ENCODE results near the gene SHE. TPM values are rescaled to one million over a fixed set of nuclear protein-coding genes. Genes with fewer than 3 reads are reported as not detected.
"Not testable (repeated sequence)": the region's sequence is repeated elsewhere in the genome, so short reads cannot be mapped to it uniquely, and the experiment has no call there.

Gene SHE
- total RNA-seq, 2 experiments from 2014 or later: not detected

DNA sequence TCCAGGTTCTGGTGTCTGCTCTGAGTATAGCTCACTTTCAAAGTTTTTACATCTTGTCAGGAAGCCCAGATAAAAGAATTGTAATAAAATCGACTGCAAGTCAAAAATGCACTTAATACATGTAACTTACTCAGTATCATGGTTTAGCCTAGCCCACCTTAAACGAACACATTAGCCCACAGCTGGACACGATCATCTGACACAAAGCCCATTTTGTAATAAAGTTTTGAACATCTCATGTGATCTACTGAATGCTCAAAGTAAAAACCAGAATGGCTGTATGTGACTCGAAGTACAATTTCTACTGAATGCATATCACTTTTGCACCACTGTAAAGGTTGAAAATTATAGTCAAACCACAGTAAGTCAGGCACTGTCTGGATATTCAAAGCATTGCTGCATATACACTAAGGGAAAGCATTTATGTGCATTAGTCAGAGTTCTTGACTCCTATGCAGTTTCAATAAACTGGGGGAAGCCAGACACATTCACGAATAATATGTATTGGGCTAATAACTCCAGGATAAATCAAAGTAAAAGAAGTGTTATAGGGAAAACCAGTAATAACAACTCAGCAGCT, 12.4 kb downstream of the SHE start:
- Mint-ChIP-seq H3K27ac (no peak overlapping the region), H3K4me3 (no peak overlapping the region), H3K36me3 (ENCODE audit: low read depth) (no peaks in the 10 kb centered on the region), H3K4me1 (ENCODE audit: low read depth) (peaks cover 24% of the 10 kb centered on the region), H3K9me3 (ENCODE audit: insufficient read depth) (no peaks in the 10 kb centered on the region), H3K27me3 (ENCODE audit: low read depth) (peaks cover 21% of the 10 kb centered on the region)
- POLR2A ChIA-PET: no interaction called here
- no peak for DNase-seq
- CTCF ChIA-PET: interaction anchor here (1.6 to 4.2 kb wide), 2 partner anchors 10 to 57 kb away, joined by 6 to 39 read pairs; no protein-coding TSS in a partner anchor
- ATAC-seq: no peak

GRCh38 chr1:154488922-154489321, 13.3 kb downstream of the SHE start:
- Mint-ChIP-seq H3K4me1 (ENCODE audit: low read depth) (peaks cover 23% of the 10 kb centered on the region), H3K9me3 (ENCODE audit: insufficient read depth) (no peaks in the 10 kb centered on the region), H3K4me3 (no peak overlapping the region), H3K27me3 (ENCODE audit: low read depth) (peaks cover 25% of the 10 kb centered on the region), H3K27ac (no peak overlapping the region), H3K36me3 (ENCODE audit: low read depth) (no peaks in the 10 kb centered on the region)
- ATAC-seq (no peak), DNase-seq (no peak)
- CTCF ChIA-PET: interaction anchor here (1.6 to 4.2 kb wide), 2 partner anchors 9 to 58 kb away, joined by 6 to 39 read pairs; no protein-coding TSS in a partner anchor
- POLR2A ChIA-PET: no interaction called here

DNA sequence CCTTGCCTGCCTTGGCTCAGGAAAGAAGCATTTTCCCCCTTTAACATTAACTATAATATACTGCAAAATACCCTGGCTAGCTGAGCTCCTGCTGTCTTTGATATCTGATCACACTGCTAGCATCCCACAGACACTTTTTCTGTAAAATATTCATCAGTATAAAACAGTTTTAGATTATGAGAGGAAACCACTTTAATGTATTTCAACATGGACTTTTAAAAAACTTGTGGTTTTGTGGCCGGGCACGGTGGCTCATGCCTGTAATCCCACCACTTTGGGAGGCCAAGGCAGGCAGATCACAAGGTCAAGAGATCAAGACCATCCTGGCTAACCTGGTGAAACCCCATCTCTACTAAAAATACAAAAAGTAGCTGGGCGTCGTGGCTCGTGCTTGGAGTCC, 15.5 kb downstream of the SHE start:
- H3K36me3 Mint-ChIP-seq (ENCODE audit: low read depth); H3K4me3 Mint-ChIP-seq; POLR2A ChIA-PET; H3K9me3 Mint-ChIP-seq (ENCODE audit: insufficient read depth); DNase-seq; ATAC-seq; H3K4me1 Mint-ChIP-seq (ENCODE audit: low read depth); H3K27ac Mint-ChIP-seq: not testable (repeated sequence)
- peaks cover 23% of the 10 kb centered on the region for H3K27me3 Mint-ChIP-seq (ENCODE audit: low read depth)
- CTCF ChIA-PET: interaction anchor here (0.8 to 1.7 kb wide), 2 partner anchors 17 to 60 kb away, joined by 5 to 6 read pairs; no protein-coding TSS in a partner anchor

GRCh38 chr1:154485910-154486496, 16.2 kb downstream of the SHE start:
- Mint-ChIP-seq H3K4me1 (ENCODE audit: low read depth) (no peaks in the 10 kb centered on the region), H3K36me3 (ENCODE audit: low read depth) (no peaks in the 10 kb centered on the region), H3K9me3 (ENCODE audit: insufficient read depth) (no peaks in the 10 kb centered on the region), H3K4me3 (no peak overlapping the region), H3K27ac (no peak overlapping the region), H3K27me3 (ENCODE audit: low read depth) (peaks cover 17% of the 10 kb centered on the region)
- ATAC-seq (no peak), DNase-seq (no peak)
- CTCF ChIA-PET: interaction anchor here (0.8 to 1.7 kb wide), 2 partner anchors 18 to 61 kb away, joined by 5 to 6 read pairs; no protein-coding TSS in a partner anchor
- POLR2A ChIA-PET: interaction anchor here (0.6 kb wide), 1 partner anchor 13 kb away, joined by 3 read pairs; no protein-coding TSS in a partner anchor

DNA sequence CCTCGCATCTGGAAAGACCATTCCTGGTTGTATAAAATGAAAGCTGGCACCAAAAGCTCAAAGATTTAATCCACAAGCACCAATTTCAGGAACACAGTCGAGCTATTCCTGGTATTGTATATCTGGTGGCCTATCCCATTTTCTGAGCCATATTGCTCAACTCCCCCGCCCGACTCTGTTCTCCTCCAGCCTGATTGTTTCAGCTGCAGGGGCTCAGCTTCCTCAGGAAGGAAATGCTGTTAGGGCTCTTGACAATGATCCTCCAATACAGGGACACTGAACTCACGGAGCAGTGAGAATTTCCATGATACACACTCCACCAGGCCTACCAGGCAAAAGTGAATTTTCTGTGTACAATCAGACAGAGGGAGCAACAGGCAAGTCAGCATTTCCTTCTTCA, 17.1 kb downstream of the SHE start:
- ATAC-seq (no peak), DNase-seq (no peak)
- no peak overlapping the region for H3K4me3 Mint-ChIP-seq
- H3K9me3 Mint-ChIP-seq (ENCODE audit: insufficient read depth): no peaks in the 10 kb centered on the region
- CTCF ChIA-PET: interaction anchor here (0.7 kb wide), 1 partner anchor 62 kb away, joined by 3 read pairs; no protein-coding TSS in a partner anchor
- no peaks in the 10 kb centered on the region for H3K36me3 Mint-ChIP-seq (ENCODE audit: low read depth)
- no peak overlapping the region for H3K27ac Mint-ChIP-seq
- POLR2A ChIA-PET: no interaction called here
- no peaks in the 10 kb centered on the region for H3K4me1 Mint-ChIP-seq (ENCODE audit: low read depth)
- peaks cover 12% of the 10 kb centered on the region for H3K27me3 Mint-ChIP-seq (ENCODE audit: low read depth)

GRCh38 chr1:154483941-154484803, 18.0 kb downstream of the SHE start:
- Mint-ChIP-seq H3K4me1 (ENCODE audit: low read depth) (no peaks in the 10 kb centered on the region), H3K9me3 (ENCODE audit: insufficient read depth) (no peaks in the 10 kb centered on the region), H3K27me3 (ENCODE audit: low read depth) (peaks cover 12% of the 10 kb centered on the region), H3K27ac (no peak overlapping the region), H3K4me3 (no peak overlapping the region), H3K36me3 (ENCODE audit: low read depth) (no peaks in the 10 kb centered on the region)
- ChIA-PET CTCF (interaction anchor here (0.7 to 6.5 kb wide), 3 partner anchors 19 to 149 kb away, joined by 3 to 70 read pairs (median 5); no protein-coding TSS in a partner anchor), POLR2A (no interaction called here)
- no peak for DNase-seq
- no peak for ATAC-seq

DNA sequence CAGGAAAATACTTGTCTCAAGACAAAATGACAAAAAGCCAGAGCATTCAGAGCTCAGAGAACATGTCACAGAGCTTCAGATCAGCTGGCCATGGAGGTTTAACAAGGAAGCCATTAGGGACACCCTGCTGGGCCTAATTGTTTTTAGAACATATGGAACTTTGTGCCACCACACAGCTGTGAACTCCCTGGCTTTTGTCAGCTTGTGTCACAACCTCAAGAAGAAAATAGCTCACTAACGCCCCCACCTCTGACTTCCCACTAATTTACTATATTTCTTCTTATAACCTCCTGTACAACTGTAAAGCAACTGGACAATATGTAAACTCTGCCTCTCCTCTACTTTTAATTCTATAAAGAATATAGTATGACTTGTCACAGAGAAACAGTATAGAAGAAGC, 21.2 kb downstream of the SHE start:
- no peak overlapping the region for H3K27ac Mint-ChIP-seq
- ATAC-seq: no peak

DNA sequence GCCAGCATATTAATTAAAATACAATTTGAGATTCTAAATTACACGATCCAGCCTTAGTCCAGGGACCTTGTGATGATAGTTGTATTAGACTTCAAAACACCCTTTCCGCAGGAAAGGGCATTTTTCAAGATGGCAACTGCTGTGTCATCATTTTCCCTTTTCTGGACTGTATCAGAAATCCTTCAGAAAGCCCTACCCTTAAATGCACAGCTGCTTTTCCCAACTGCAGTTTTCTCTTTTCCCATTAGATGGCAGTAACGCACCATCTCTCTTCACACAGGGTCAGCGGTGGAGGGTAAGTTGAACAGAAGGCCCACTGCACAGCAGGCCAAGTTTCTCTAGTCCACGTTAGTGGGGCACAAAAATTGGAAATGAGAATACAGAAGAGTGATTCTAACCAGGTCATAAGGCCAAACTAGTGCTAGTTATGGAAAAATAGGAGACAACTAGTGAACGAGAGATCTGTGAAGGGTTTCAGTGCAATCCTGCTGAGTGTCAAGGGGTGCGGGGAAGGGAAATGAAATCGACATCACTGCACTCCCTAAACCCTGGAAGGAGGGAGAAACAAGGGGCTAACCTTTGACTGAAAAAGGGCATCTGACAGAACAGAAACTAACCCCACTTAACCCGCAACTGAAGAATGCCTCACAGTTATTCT, 22.3 kb downstream of the SHE start:
- no peak overlapping the region for H3K27ac Mint-ChIP-seq
- CTCF ChIA-PET: interaction anchor here (0.6 to 6.5 kb wide), 49 partner anchors 8 to 605 kb away, joined by 3 to 119 read pairs (median 4); partner anchors contain the start of genes IL6R and UBE2Q1
- peak; percentile 72 for DNase-seq
- no peaks in the 10 kb centered on the region for H3K9me3 Mint-ChIP-seq (ENCODE audit: insufficient read depth)
- H3K27me3 Mint-ChIP-seq (ENCODE audit: low read depth): peaks cover 13% of the 10 kb centered on the region
- H3K4me1 Mint-ChIP-seq (ENCODE audit: low read depth): peaks cover 6% of the 10 kb centered on the region
- H3K4me3 Mint-ChIP-seq: no peak overlapping the region
- ATAC-seq: peak; percentile 95
- H3K36me3 Mint-ChIP-seq (ENCODE audit: low read depth): no peaks in the 10 kb centered on the region
- POLR2A ChIA-PET: interaction anchor here (1.6 to 1.7 kb wide), 2 partner anchors 67 to 72 kb away, joined by 3 read pairs; no protein-coding TSS in a partner anchor

More for the DNA sequence above, 21.2 kb downstream of the SHE start:
- Mint-ChIP-seq H3K9me3 (ENCODE audit: insufficient read depth) (no peaks in the 10 kb centered on the region), H3K36me3 (ENCODE audit: low read depth) (no peaks in the 10 kb centered on the region), H3K4me3 (no peak overlapping the region), H3K27me3 (ENCODE audit: low read depth) (peaks cover 17% of the 10 kb centered on the region), H3K4me1 (ENCODE audit: low read depth) (peaks cover 6% of the 10 kb centered on the region)
- ChIA-PET CTCF (interaction anchor here (0.6 to 6.5 kb wide), 20 partner anchors 8 to 604 kb away, joined by 3 to 119 read pairs (median 6); partner anchors contain the start of genes AQP10 and UBE2Q1), POLR2A (interaction anchor here (1.2 to 1.7 kb wide), 3 partner anchors 10 to 71 kb away, joined by 3 to 4 read pairs (median 3); no protein-coding TSS in a partner anchor)
- DNase-seq: no peak

GRCh38 chr1:154478639-154479038, 23.6 kb downstream of the SHE start:
- Mint-ChIP-seq H3K27ac (no peak overlapping the region), H3K36me3 (ENCODE audit: low read depth) (no peaks in the 10 kb centered on the region), H3K4me3 (no peak overlapping the region), H3K9me3 (ENCODE audit: insufficient read depth) (no peaks in the 10 kb centered on the region), H3K27me3 (ENCODE audit: low read depth) (peaks cover 10% of the 10 kb centered on the region), H3K4me1 (ENCODE audit: low read depth) (peaks cover 6% of the 10 kb centered on the region)
- no peak for ATAC-seq
- POLR2A ChIA-PET: interaction anchor here (0.6 kb wide), 1 partner anchor 28 kb away, joined by 3 read pairs; no protein-coding TSS in a partner anchor
- DNase-seq: peak; percentile 29
- CTCF ChIA-PET: interaction anchor here (1.1 to 6.5 kb wide), 26 partner anchors 8 to 576 kb away, joined by 3 to 119 read pairs (median 5); partner anchors contain the start of genes IL6R and UBE2Q1

DNA sequence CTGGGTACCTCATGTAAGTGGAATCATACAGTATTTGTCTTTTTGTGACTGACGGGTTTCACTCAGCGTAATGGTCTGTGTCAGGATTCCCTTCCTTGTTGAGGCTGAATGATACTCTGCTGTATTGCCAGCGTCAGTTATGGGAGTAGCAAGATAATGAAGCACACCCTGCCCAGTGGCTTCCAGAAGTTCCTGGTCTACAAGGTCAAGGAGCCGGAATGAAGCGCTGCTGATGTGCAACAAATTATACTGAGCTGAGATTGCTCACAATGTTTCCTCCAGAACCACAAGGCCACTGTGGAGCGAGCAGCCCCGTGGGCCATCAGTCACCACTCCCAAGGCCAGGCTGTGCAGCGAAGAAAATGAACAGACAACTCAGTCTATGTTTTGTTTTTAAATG, 24.2 kb downstream of the SHE start:
- no peaks in the 10 kb centered on the region for H3K36me3 Mint-ChIP-seq (ENCODE audit: low read depth)
- no peak for ATAC-seq
- peaks cover 6% of the 10 kb centered on the region for H3K4me1 Mint-ChIP-seq (ENCODE audit: low read depth)
- ChIA-PET CTCF (interaction anchor here (2.5 to 6.5 kb wide), 4 partner anchors 12 to 73 kb away, joined by 16 to 119 read pairs (median 46); partner anchors contain the start of gene IL6R), POLR2A (interaction anchor here (0.6 kb wide), 2 partner anchors 27 to 69 kb away, joined by 3 read pairs; no protein-coding TSS in a partner anchor)
- DNase-seq: no peak
- H3K27ac Mint-ChIP-seq: no peak overlapping the region
- H3K27me3 Mint-ChIP-seq (ENCODE audit: low read depth): peaks cover 7% of the 10 kb centered on the region
- H3K4me3 Mint-ChIP-seq: no peak overlapping the region
- H3K9me3 Mint-ChIP-seq (ENCODE audit: insufficient read depth): no peaks in the 10 kb centered on the region

- Mint-ChIP-seq H3K27me3 (ENCODE audit: low read depth) (peaks cover 10% of the 10 kb centered on the region), H3K9me3 (ENCODE audit: insufficient read depth) (no peaks in the 10 kb centered on the region), H3K36me3 (ENCODE audit: low read depth) (no peaks in the 10 kb centered on the region), H3K27ac (no peak overlapping the region), H3K4me3 (no peak overlapping the region), H3K4me1 (ENCODE audit: low read depth) (peaks cover 6% of the 10 kb centered on the region)
- no peak for ATAC-seq
- ChIA-PET CTCF (interaction anchor here (1.0 to 1.8 kb wide), 3 partner anchors 10 to 193 kb away, joined by 3 to 7 read pairs (median 5); no protein-coding TSS in a partner anchor), POLR2A (no interaction called here)
- DNase-seq: no peak
These were observed 25.4 kb downstream of the SHE start for GRCh38 chr1:154476791-154477190.
